Left ventricle myocardium inferior (tissue), 1 donor: ENCODE results near the gene OR5B3. TPM values are rescaled to one million over a fixed set of nuclear protein-coding genes. Genes with fewer than 3 reads are reported as not detected.

Experiments
- DNase-seq: peaks from one replicate; pipeline ENCODE4 v3.0.0-alpha.2; 2020
- H3K27ac ChIP-seq: fragments of 200-600 bp; replicated peaks from 2 replicates; pipeline ENCODE4 v1.8.0; 2021
- H3K27me3 ChIP-seq: fragments of 200-600 bp; 2 replicates; pipeline ENCODE4 v1.8.0; 2021; ENCODE audit warnings: low read depth
- H3K36me3 ChIP-seq: fragments of 200-600 bp; 2 replicates; pipeline ENCODE4 v1.8.0; 2021
- H3K4me1 ChIP-seq: fragments of 200-600 bp; 2 replicates; pipeline ENCODE4 v1.8.0; 2021
- H3K4me3 ChIP-seq: fragments of 200-600 bp; 2 replicates; pipeline ENCODE4 v1.8.0; 2021; ENCODE audit warnings: mild to moderate bottlenecking, moderate library complexity
- H3K9me3 ChIP-seq: fragments of 200-600 bp; replicated peaks from 2 replicates; pipeline ENCODE4 v1.8.0; 2021
- CTCF ChIP-seq: fragments of 200-600 bp; IDR thresholded peaks from 2 replicates; pipeline ENCODE4 v1.8.0; 2021; ENCODE audit warnings: antibody characterized with exemption, mild to moderate bottlenecking, borderline replicate concordance
- intact Hi-C: fragments of 100-400 bp; cut with micrococcal nuclease; formaldehyde crosslinking; loops from one replicate; pipeline ENCODE4 v1.11.0; 2022
- total RNA-seq: library from RNA; stranded (reverse); fragmentation: NEBNext Ultra II Directional; extraction: Animal tissue kit (Norgen Biotek cat#: 25700); gene quantifications from one replicate; pipeline ENCODE4 v1.2.1, GENCODE V29; 2021
- donor health status: DM: no; HTN: yes; CAD: no; lungs with severe emphysema.

The OR5B3 gene
- total RNA-seq, 1 donor from 2014 or later, result not detected

- no peaks in the 10 kb centered on the region for H3K36me3 ChIP-seq
- H3K27me3 ChIP-seq, result no peaks in the 10 kb centered on the region
- H3K9me3 ChIP-seq, result peaks cover 21% of the 10 kb centered on the region
- H3K4me1 ChIP-seq, result no peaks in the 10 kb centered on the region
- no peak overlapping the region for H3K4me3 ChIP-seq
- H3K27ac ChIP-seq, result no peak overlapping the region
- intact Hi-C loops, result no loop called here
- no peak for TF ChIP-seq CTCF
- no peak for DNase-seq
These were observed 11.1 kb downstream of the OR5B3 start for GRCh38 chr11:58395581-58395980.

- H3K27me3 ChIP-seq, result no peaks in the 10 kb centered on the region
- peaks cover 23% of the 10 kb centered on the region for H3K9me3 ChIP-seq
- H3K27ac ChIP-seq, result no peak overlapping the region
- no peak overlapping the region for H3K4me3 ChIP-seq
- no peaks in the 10 kb centered on the region for H3K4me1 ChIP-seq
- no peak for DNase-seq
- intact Hi-C loops, result no loop called here
- no peak for TF ChIP-seq CTCF
- H3K36me3 ChIP-seq, result no peaks in the 10 kb centered on the region
These were observed 12.5 kb downstream of the OR5B3 start for GRCh38 chr11:58394195-58394594.

GRCh38 chr11:58392746-58393145 lies 13.9 kb downstream of the OR5B3 start:
- Histone ChIP-seq H3K4me3 (no peak overlapping the region), H3K4me1 (no peaks in the 10 kb centered on the region), H3K36me3 (no peaks in the 10 kb centered on the region), H3K9me3 (peaks cover 23% of the 10 kb centered on the region), H3K27ac (no peak overlapping the region), H3K27me3 (no peaks in the 10 kb centered on the region)
- TF ChIP-seq CTCF, result no peak
- DNase-seq, result no peak
- intact Hi-C loops, result no loop called here

GRCh38 chr11:58391879-58392278 lies 14.8 kb downstream of the OR5B3 start:
- no peaks in the 10 kb centered on the region for H3K27me3 ChIP-seq
- H3K9me3 ChIP-seq, result peaks cover 23% of the 10 kb centered on the region
- intact Hi-C loops, result no loop called here
- no peak for TF ChIP-seq CTCF
- H3K4me1 ChIP-seq, result no peaks in the 10 kb centered on the region
- H3K36me3 ChIP-seq, result no peaks in the 10 kb centered on the region
- H3K4me3 ChIP-seq, result no peak overlapping the region
- no peak overlapping the region for H3K27ac ChIP-seq
- DNase-seq, result no peak

GRCh38 chr11:58390551-58391063 lies 16.1 kb downstream of the OR5B3 start:
- no peak for DNase-seq
- no peak for TF ChIP-seq CTCF
- H3K36me3 ChIP-seq, result no peaks in the 10 kb centered on the region
- H3K9me3 ChIP-seq, result peaks cover 18% of the 10 kb centered on the region
- H3K4me3 ChIP-seq, result no peak overlapping the region
- intact Hi-C loops, result no loop called here
- no peaks in the 10 kb centered on the region for H3K27me3 ChIP-seq
- no peak overlapping the region for H3K27ac ChIP-seq
- no peaks in the 10 kb centered on the region for H3K4me1 ChIP-seq
